Measurements from ENCODE around the gene NEK6. TPM values are rescaled to one million over a fixed set of nuclear protein-coding genes. Genes with fewer than 3 reads are reported as not detected.

The NEK6 gene
- polyA plus RNA-seq, 2 of the 4 experiments (the other 2 are of a cell fraction), result 26.1 to 33.7 TPM

GRCh38 chr9:124277420-124277819, 19.7 kb downstream of the NEK6 start:
- DNase-seq (ENCODE audit: low read depth in 1 of 2, low spot score in 1 of 2) (no peak), FAIRE-seq (no peak), ATAC-seq (no peak)
- H3K4me3 ChIP-seq, result no peak overlapping the region
- 85% methylated on average over 17 of the region's 17 CpGs for WGBS (ENCODE audit: missing lambda C conversion rate)
- no peaks in the 10 kb centered on the region for H3K9me3 ChIP-seq
- ChIA-PET CTCF (interaction anchor here (1.2 kb wide), 1 partner anchor 8 kb away, joined by 4 read pairs; no protein-coding TSS in a partner anchor), POLR2A (no interaction called here)
- H3K27ac ChIP-seq, result peak overlapping the region; percentile 42 to 70; a peak in 3 of 6 replicates
- H3K4me2 ChIP-seq, result no peak overlapping the region
- TF ChIP-seq SREBF2 (IDR thresholded peaks at IDR 0.05), result no peak
- no peak for TF ChIP-seq ZFP36 (IDR thresholded peaks at IDR 0.05; ENCODE audit: borderline replicate concordance, partially characterized antibody)
- TF ChIP-seq PHF8 (IDR thresholded peaks at IDR 0.05; ENCODE audit: borderline replicate concordance, low read depth), result no peak
- TF ChIP-seq ZSCAN20 (CRISPR knock-in tag; IDR thresholded peaks at IDR 0.05), result no peak
- no peak for TF ChIP-seq ELK1 (IDR thresholded peaks at IDR 0.05; ENCODE audit: low read depth, low read length)
- no peak for TF ChIP-seq MAZ (IDR thresholded peaks at IDR 0.05; ENCODE audit: borderline replicate concordance, low read depth, low read length)
- TF ChIP-seq RFX5 (IDR thresholded peaks at IDR 0.05), result no peak
- no peak for TF ChIP-seq CEBPB (IDR thresholded peaks at IDR 0.05)
- no peak for TF ChIP-seq HOXB13 (CRISPR knock-in tag; IDR thresholded peaks at IDR 0.05; ENCODE audit: low read depth)
- no peak for TF ChIP-seq RAD21 (conservative IDR thresholded peaks at IDR 0.05 in 1 of 2, IDR thresholded peaks at IDR 0.05 in 1 of 2)
- H3K4me1 ChIP-seq, result peaks cover 32% of the 10 kb centered on the region

- no peaks in the 10 kb centered on the region for H3K9me3 ChIP-seq
- H3K4me3 ChIP-seq, result no peak overlapping the region
- ATAC-seq (peak; percentile 20 to 49; a peak in 4 of 6 replicates), DNase-seq (ENCODE audit: low read depth in 1 of 2, low spot score in 1 of 2) (peak in 1 of 2 experiments; percentile 78), FAIRE-seq (no peak)
- H3K4me2 ChIP-seq, result 0 out of 3 replicates have a peak overlapping the region, but pooled peaks have one; percentile 3
- ChIA-PET CTCF (no interaction called here), POLR2A (no interaction called here)
- peak overlapping the region; percentile 42 to 70; a peak in 5 of 6 replicates for H3K27ac ChIP-seq
- peaks cover 39% of the 10 kb centered on the region for H3K4me1 ChIP-seq
- WGBS (ENCODE audit: missing lambda C conversion rate), result 83% methylated on average over 18 of the region's 18 CpGs
- peak; percentile 88 for TF ChIP-seq NFE2L2 (conservative IDR thresholded peaks at IDR 0.05; ENCODE audit: low read length)
- no peak for TF ChIP-seq HEYL (CRISPR knock-in tag; IDR thresholded peaks at IDR 0.05)
- TF ChIP-seq SREBF2 (IDR thresholded peaks at IDR 0.05), result no peak
- 0 out of 2 replicates have a peak, but pooled peaks have one; percentile 21 for TF ChIP-seq ATOH8 (CRISPR knock-in tag; IDR thresholded peaks at IDR 0.05; ENCODE audit: low read depth)
- TF ChIP-seq ESRRA (IDR thresholded peaks at IDR 0.05; ENCODE audit: borderline replicate concordance, low read length), result no peak
- TF ChIP-seq REST (IDR thresholded peaks at IDR 0.05), result no peak
- no peak for TF ChIP-seq TP53 (CRISPR knock-in tag; IDR thresholded peaks at IDR 0.05)
- TF ChIP-seq NR3C1 (IDR thresholded peaks at IDR 0.05), result no peak
- no peak for TF ChIP-seq KDM5A (IDR thresholded peaks at IDR 0.05)
- TF ChIP-seq POLR2AphosphoS2 (conservative IDR thresholded peaks at IDR 0.05; ENCODE audit: low read length), result no peak
- TF ChIP-seq HOXB5 (CRISPR knock-in tag; IDR thresholded peaks at IDR 0.05), result no peak
- TF ChIP-seq PHF8 (IDR thresholded peaks at IDR 0.05; ENCODE audit: borderline replicate concordance, low read depth), result no peak
- peak; percentile 98 for TF ChIP-seq MAFK (IDR thresholded peaks at IDR 0.05; ENCODE audit: partially characterized antibody)
- no peak for TF ChIP-seq FOSB (CRISPR knock-in tag; IDR thresholded peaks at IDR 0.05)
- TF ChIP-seq EHF (CRISPR knock-in tag; IDR thresholded peaks at IDR 0.05), result no peak
- TF ChIP-seq CBX2 (IDR thresholded peaks at IDR 0.05; ENCODE audit: borderline replicate concordance, low read depth), result no peak
- no peak for TF ChIP-seq RFX5 (IDR thresholded peaks at IDR 0.05)
- no peak for TF ChIP-seq ZFP36 (IDR thresholded peaks at IDR 0.05; ENCODE audit: borderline replicate concordance, partially characterized antibody)
- TF ChIP-seq CTCF (IDR thresholded peaks at IDR 0.05), result no peak
- no peak for TF ChIP-seq EHMT2 (IDR thresholded peaks at IDR 0.05; ENCODE audit: low read depth)
- no peak for TF ChIP-seq KDM1A (IDR thresholded peaks at IDR 0.05; ENCODE audit: low read depth)
- TF ChIP-seq RNF2 (IDR thresholded peaks at IDR 0.05; ENCODE audit: borderline replicate concordance, low read depth), result no peak
- TF ChIP-seq RAD21 (conservative IDR thresholded peaks at IDR 0.05 in 1 of 2, IDR thresholded peaks at IDR 0.05 in 1 of 2), result no peak
- no peak for TF ChIP-seq ZC3H11A (IDR thresholded peaks at IDR 0.05)
- TF ChIP-seq MYC (IDR thresholded peaks at IDR 0.05; ENCODE audit: borderline replicate concordance, low read length), result no peak
These were observed 20.3 kb downstream of the NEK6 start for GRCh38 chr9:124278054-124278540.
